ENCODE measurements around the gene TBC1D16.

GRCh38 chr17:79929257-79930061 is 106.2 kb downstream of the TBC1D16 start:
- no peak for TF ChIP-seq CTCF (IDR thresholded peaks at IDR 0.05; ENCODE audit: borderline replicate concordance, extremely low read depth, low read length, poor library complexity, severe bottlenecking)
- TF ChIP-seq EZH2 (IDR thresholded peaks at IDR 0.05; ENCODE audit: borderline replicate concordance, low read depth, low read length, severe bottlenecking) = no peak
